ENCODE results near the gene KCNK10. TPM values are rescaled to one million over a fixed set of nuclear protein-coding genes. Genes with fewer than 3 reads are reported as not detected.

Gene KCNK10
- polyA plus RNA-seq, 1 experiment = not detected

- no peak overlapping the region for H3K4me3 ChIP-seq (ENCODE audit: low read depth, low read length)
- POLR2A ChIA-PET = no interaction called here
- no peak for TF ChIP-seq CTCF (IDR thresholded peaks at IDR 0.05; ENCODE audit: insufficient read depth, low read depth, low read length)
- no peaks in the 10 kb centered on the region for H3K27me3 ChIP-seq (ENCODE audit: control insufficient read depth, insufficient read depth, low read length)
- CTCF ChIA-PET = interaction anchor here (1.5 to 3.4 kb wide), 2 partner anchors 45 to 218 kb away, joined by 4 to 11 read pairs; no protein-coding TSS in a partner anchor
- H3K36me3 ChIP-seq (ENCODE audit: control insufficient read depth, insufficient read depth, low read length) = no peaks in the 10 kb centered on the region
- no peak for DNase-seq (ENCODE audit: low read depth)
Measured at GRCh38 chr14:88232771-88233170, 90.3 kb downstream of the KCNK10 start.

- H3K27me3 ChIP-seq (ENCODE audit: control insufficient read depth, insufficient read depth, low read length) = no peaks in the 10 kb centered on the region
- ChIA-PET POLR2A (no interaction called here), CTCF (no interaction called here)
- no peaks in the 10 kb centered on the region for H3K36me3 ChIP-seq (ENCODE audit: control insufficient read depth, insufficient read depth, low read length)
- TF ChIP-seq CTCF (IDR thresholded peaks at IDR 0.05; ENCODE audit: insufficient read depth, low read depth, low read length) = no peak
- no peak for DNase-seq (ENCODE audit: low read depth)
- H3K4me3 ChIP-seq (ENCODE audit: low read depth, low read length) = no peak overlapping the region
Measured at GRCh38 chr14:88231603-88232002, 91.5 kb downstream of the KCNK10 start.

GRCh38 chr14:88229428-88229827 is 93.6 kb downstream of the KCNK10 start:
- ChIA-PET CTCF (no interaction called here), POLR2A (no interaction called here)
- Histone ChIP-seq H3K36me3 (ENCODE audit: control insufficient read depth, insufficient read depth, low read length) (no peaks in the 10 kb centered on the region), H3K4me3 (ENCODE audit: low read depth, low read length) (no peak overlapping the region), H3K27me3 (ENCODE audit: control insufficient read depth, insufficient read depth, low read length) (no peaks in the 10 kb centered on the region)
- DNase-seq (ENCODE audit: low read depth) = no peak
- no peak for TF ChIP-seq CTCF (IDR thresholded peaks at IDR 0.05; ENCODE audit: insufficient read depth, low read depth, low read length)

GRCh38 chr14:88228522-88229236 is 94.4 kb downstream of the KCNK10 start:
- no peak for DNase-seq (ENCODE audit: low read depth)
- POLR2A ChIA-PET = no interaction called here
- H3K4me3 ChIP-seq (ENCODE audit: low read depth, low read length) = no peak overlapping the region
- H3K36me3 ChIP-seq (ENCODE audit: control insufficient read depth, insufficient read depth, low read length) = no peaks in the 10 kb centered on the region
- H3K27me3 ChIP-seq (ENCODE audit: control insufficient read depth, insufficient read depth, low read length) = no peaks in the 10 kb centered on the region
- TF ChIP-seq CTCF (IDR thresholded peaks at IDR 0.05; ENCODE audit: insufficient read depth, low read depth, low read length) = no peak
- CTCF ChIA-PET = no interaction called here

- Histone ChIP-seq H3K36me3 (ENCODE audit: control insufficient read depth, insufficient read depth, low read length) (no peaks in the 10 kb centered on the region), H3K4me3 (ENCODE audit: low read depth, low read length) (no peak overlapping the region), H3K27me3 (ENCODE audit: control insufficient read depth, insufficient read depth, low read length) (no peaks in the 10 kb centered on the region)
- no peak for TF ChIP-seq CTCF (IDR thresholded peaks at IDR 0.05; ENCODE audit: insufficient read depth, low read depth, low read length)
- POLR2A ChIA-PET = no interaction called here
- DNase-seq (ENCODE audit: low read depth) = no peak
- CTCF ChIA-PET = no interaction called here
Measured at GRCh38 chr14:88227693-88228092, 95.4 kb downstream of the KCNK10 start.
